HEK293T (cell line): ENCODE data around the gene SMAGP.

Experiments
- ARNT ChIP-seq: fragments of 450-650 bp; IDR thresholded peaks from 2 replicates; pipeline ENCODE4 v1.6.1; 2017; ENCODE audit warnings: mild to moderate bottlenecking
- BHLHE40 ChIP-seq: fragments of 450-650 bp; IDR thresholded peaks from 2 replicates; pipeline ENCODE4 v1.6.1; 2016; ENCODE audit warnings: mild to moderate bottlenecking, moderate library complexity, borderline replicate concordance
- ELF4 ChIP-seq: fragments of 450-650 bp; IDR thresholded peaks from 2 replicates; pipeline ENCODE4 v1.6.1; 2017; ENCODE audit warnings: antibody characterized with exemption
- FOXA1 ChIP-seq: fragments of 450-650 bp; IDR thresholded peaks from 2 replicates; pipeline ENCODE4 v1.6.1; 2016; ENCODE audit warnings: mild to moderate bottlenecking
- FOXK2 ChIP-seq: fragments of 450-650 bp; IDR thresholded peaks from 2 replicates; pipeline ENCODE4 v1.6.1; 2016; ENCODE audit warnings: mild to moderate bottlenecking
- HDGF ChIP-seq: fragments of 450-650 bp; IDR thresholded peaks from 2 replicates; pipeline ENCODE4 v1.6.1; 2017; ENCODE audit warnings: antibody characterized with exemption, borderline replicate concordance
- LEF1 ChIP-seq: fragments of 450-650 bp; IDR thresholded peaks from 2 replicates; pipeline ENCODE4 v1.6.1; 2017; ENCODE audit warnings: mild to moderate bottlenecking, borderline replicate concordance
- NFRKB ChIP-seq: fragments of 450-650 bp; IDR thresholded peaks from 2 replicates; pipeline ENCODE4 v1.6.1; 2016; ENCODE audit warnings: mild to moderate bottlenecking, moderate library complexity
- SP1 ChIP-seq: fragments of 450-650 bp; IDR thresholded peaks from 2 replicates; pipeline ENCODE4 v1.6.1; 2017
- TARDBP ChIP-seq: fragments of 450-650 bp; IDR thresholded peaks from 2 replicates; pipeline ENCODE4 v1.6.1; 2016
- TF ChIP-seq, protein P1 (sequence below): fragments of 450-650 bp; IDR thresholded peaks from 2 replicates; pipeline ENCODE4 v1.6.1; 2016

- TF ChIP-seq ARNT (no peak), NFRKB (no peak), HDGF (no peak), SP1 (no peak), LEF1 (no peak), BHLHE40 (no peak), ELF4 (no peak), TARDBP (no peak), FOXK2 (no peak), FOXA1 (no peak)
- TF ChIP-seq, protein P1, sequence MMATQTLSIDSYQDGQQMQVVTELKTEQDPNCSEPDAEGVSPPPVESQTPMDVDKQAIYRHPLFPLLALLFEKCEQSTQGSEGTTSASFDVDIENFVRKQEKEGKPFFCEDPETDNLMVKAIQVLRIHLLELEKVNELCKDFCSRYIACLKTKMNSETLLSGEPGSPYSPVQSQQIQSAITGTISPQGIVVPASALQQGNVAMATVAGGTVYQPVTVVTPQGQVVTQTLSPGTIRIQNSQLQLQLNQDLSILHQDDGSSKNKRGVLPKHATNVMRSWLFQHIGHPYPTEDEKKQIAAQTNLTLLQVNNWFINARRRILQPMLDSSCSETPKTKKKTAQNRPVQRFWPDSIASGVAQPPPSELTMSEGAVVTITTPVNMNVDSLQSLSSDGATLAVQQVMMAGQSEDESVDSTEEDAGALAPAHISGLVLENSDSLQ = no peak
These were observed 45.6 kb downstream of the SMAGP start for GRCh38 chr12:51224625-51225024.
